Measurements from ENCODE around the gene CPA4. TPM values are rescaled to one million over a fixed set of nuclear protein-coding genes. Genes with fewer than 3 reads are reported as not detected.
"Not testable (repeated sequence)": the region's sequence is repeated elsewhere in the genome, so short reads cannot be mapped to it uniquely, and the experiment has no call there.

CPA4 gene
- total RNA-seq, result not detected
- not detected for polyA plus RNA-seq

- peak within 1 kb of the TSS in 1 of 3 donors; percentile 50 for H3K27ac Mint-ChIP-seq
- no peak within 1 kb of the TSS for H3K4me3 Mint-ChIP-seq
- no peaks in the 10 kb centered on the region for H3K27me3 ChIP-seq (ENCODE audit: control insufficient read depth, insufficient read depth, low read length)
- peaks cover 0 to 5% (median under 1%) of the 10 kb centered on the region in 4 donors for H3K4me1 Mint-ChIP-seq
- H3K36me3 Mint-ChIP-seq, result no peaks in the 10 kb centered on the region
- H3K9me3 ChIP-seq (ENCODE audit: control insufficient read depth in 2 of 2, low read length in 2 of 2), result no peaks in the 10 kb centered on the region
- H3K4me3 ChIP-seq (ENCODE audit: low read depth, low read length), result no peak within 1 kb of the TSS
- DNase-seq (no peak), ATAC-seq (ENCODE audit: low read depth in 2 of 2) (no peak)
- no peak within 1 kb of the TSS for H3K27ac ChIP-seq (ENCODE audit: insufficient read depth, low read length, poor library complexity, severe bottlenecking)
- no peaks in the 10 kb centered on the region for H3K36me3 ChIP-seq (ENCODE audit: control insufficient read depth, insufficient read depth, low read length)
- no peaks in the 10 kb centered on the region for H3K4me1 ChIP-seq (ENCODE audit: control insufficient read depth, insufficient read depth, low read length, poor library complexity, severe bottlenecking)
- peaks cover 0 to 1% (median 0%) of the 10 kb centered on the region in 7 donors for H3K9me3 Mint-ChIP-seq
- no peaks in the 10 kb centered on the region for H3K27me3 Mint-ChIP-seq
Observed at GRCh38 chr7:130292682-130293257, at the start of gene CPA4. Gene CPA4, plus strand, starts transcription at chr7:130293161. Its CDS starts 20 bp downstream, at chr7:130293181.

- peaks cover 48% of the 10 kb centered on the region for H3K27me3 Mint-ChIP-seq
- not testable (repeated sequence) for H3K27me3 ChIP-seq (ENCODE audit: control insufficient read depth, insufficient read depth, low read length); H3K4me3 Mint-ChIP-seq; H3K4me3 ChIP-seq (ENCODE audit: low read depth, low read length); H3K4me1 Mint-ChIP-seq; H3K27ac ChIP-seq (ENCODE audit: insufficient read depth, low read length, poor library complexity, severe bottlenecking); ATAC-seq (ENCODE audit: low read depth in 2 of 2); DNase-seq; H3K36me3 ChIP-seq (ENCODE audit: control insufficient read depth, insufficient read depth, low read length); H3K9me3 ChIP-seq (ENCODE audit: control insufficient read depth in 2 of 2, low read length in 2 of 2); H3K27ac Mint-ChIP-seq; H3K9me3 Mint-ChIP-seq; H3K4me1 ChIP-seq (ENCODE audit: control insufficient read depth, insufficient read depth, low read length, poor library complexity, severe bottlenecking); H3K36me3 Mint-ChIP-seq
Observed at GRCh38 chr7:130243486-130243885, 49.5 kb upstream of the CPA4 start.

- not testable (repeated sequence) for H3K27ac ChIP-seq (ENCODE audit: insufficient read depth, low read length, poor library complexity, severe bottlenecking); H3K4me1 ChIP-seq (ENCODE audit: control insufficient read depth, insufficient read depth, low read length, poor library complexity, severe bottlenecking); DNase-seq; H3K4me1 Mint-ChIP-seq; H3K36me3 ChIP-seq (ENCODE audit: control insufficient read depth, insufficient read depth, low read length); H3K27ac Mint-ChIP-seq; H3K9me3 ChIP-seq (ENCODE audit: control insufficient read depth in 2 of 2, low read length in 2 of 2); ATAC-seq (ENCODE audit: low read depth in 2 of 2); H3K27me3 ChIP-seq (ENCODE audit: control insufficient read depth, insufficient read depth, low read length); H3K36me3 Mint-ChIP-seq; H3K4me3 ChIP-seq (ENCODE audit: low read depth, low read length); H3K9me3 Mint-ChIP-seq; H3K4me3 Mint-ChIP-seq
- peaks cover 34% of the 10 kb centered on the region for H3K27me3 Mint-ChIP-seq
Observed at GRCh38 chr7:130246491-130246890, 46.5 kb upstream of the CPA4 start.

- not testable (repeated sequence) for H3K27ac ChIP-seq (ENCODE audit: insufficient read depth, low read length, poor library complexity, severe bottlenecking); H3K4me3 Mint-ChIP-seq; H3K9me3 ChIP-seq (ENCODE audit: control insufficient read depth in 2 of 2, low read length in 2 of 2); H3K4me1 ChIP-seq (ENCODE audit: control insufficient read depth, insufficient read depth, low read length, poor library complexity, severe bottlenecking); H3K27ac Mint-ChIP-seq; ATAC-seq (ENCODE audit: low read depth in 2 of 2); H3K4me3 ChIP-seq (ENCODE audit: low read depth, low read length); H3K4me1 Mint-ChIP-seq; H3K36me3 Mint-ChIP-seq; H3K36me3 ChIP-seq (ENCODE audit: control insufficient read depth, insufficient read depth, low read length); DNase-seq; H3K27me3 ChIP-seq (ENCODE audit: control insufficient read depth, insufficient read depth, low read length)
- Mint-ChIP-seq H3K27me3 (peaks cover 27% of the 10 kb centered on the region), H3K9me3 (peaks cover 0 to 16% (median 5%) of the 10 kb centered on the region in 7 donors)
Observed at GRCh38 chr7:130248842-130249241, 44.1 kb upstream of the CPA4 start.

- peaks cover 0 to 16% (median 4%) of the 10 kb centered on the region in 7 donors for H3K9me3 Mint-ChIP-seq
- not testable (repeated sequence) for ATAC-seq (ENCODE audit: low read depth in 2 of 2); H3K4me1 Mint-ChIP-seq; H3K27ac ChIP-seq (ENCODE audit: insufficient read depth, low read length, poor library complexity, severe bottlenecking); H3K4me1 ChIP-seq (ENCODE audit: control insufficient read depth, insufficient read depth, low read length, poor library complexity, severe bottlenecking); H3K4me3 ChIP-seq (ENCODE audit: low read depth, low read length); DNase-seq; H3K9me3 ChIP-seq (ENCODE audit: control insufficient read depth in 2 of 2, low read length in 2 of 2); H3K27me3 ChIP-seq (ENCODE audit: control insufficient read depth, insufficient read depth, low read length); H3K4me3 Mint-ChIP-seq; H3K36me3 Mint-ChIP-seq; H3K27ac Mint-ChIP-seq; H3K36me3 ChIP-seq (ENCODE audit: control insufficient read depth, insufficient read depth, low read length)
- peaks cover 20% of the 10 kb centered on the region for H3K27me3 Mint-ChIP-seq
Observed at GRCh38 chr7:130249626-130250025, 43.3 kb upstream of the CPA4 start.

GRCh38 chr7:130254555-130254954 is 38.4 kb upstream of the CPA4 start:
- H3K27me3 Mint-ChIP-seq, result peaks cover 9% of the 10 kb centered on the region

GRCh38 chr7:130256704-130257103 is 36.3 kb upstream of the CPA4 start:
- no peaks in the 10 kb centered on the region for H3K4me1 Mint-ChIP-seq
- Histone ChIP-seq H3K36me3 (ENCODE audit: control insufficient read depth, insufficient read depth, low read length) (no peaks in the 10 kb centered on the region), H3K4me1 (ENCODE audit: control insufficient read depth, insufficient read depth, low read length, poor library complexity, severe bottlenecking) (no peaks in the 10 kb centered on the region), H3K27me3 (ENCODE audit: control insufficient read depth, insufficient read depth, low read length) (peaks cover 4% of the 10 kb centered on the region), H3K9me3 (ENCODE audit: control insufficient read depth in 2 of 2, low read length in 2 of 2) (peaks cover 10 to 30% of the 10 kb centered on the region in 2 experiments), H3K4me3 (ENCODE audit: low read depth, low read length) (no peak overlapping the region), H3K27ac (ENCODE audit: insufficient read depth, low read length, poor library complexity, severe bottlenecking) (no peak overlapping the region)
- no peaks in the 10 kb centered on the region for H3K36me3 Mint-ChIP-seq
- DNase-seq, result no peak
- no peak overlapping the region for H3K27ac Mint-ChIP-seq
- ATAC-seq (ENCODE audit: low read depth in 2 of 2), result no peak
- H3K4me3 Mint-ChIP-seq, result no peak overlapping the region
- H3K27me3 Mint-ChIP-seq, result peaks cover 5% of the 10 kb centered on the region
- peaks cover 0 to 45% (median 0%) of the 10 kb centered on the region in 7 donors for H3K9me3 Mint-ChIP-seq

More at GRCh38 chr7:130254555-130254954, 38.4 kb upstream of the CPA4 start:
- ATAC-seq (ENCODE audit: low read depth in 2 of 2), result no peak
- Histone ChIP-seq H3K36me3 (ENCODE audit: control insufficient read depth, insufficient read depth, low read length) (no peaks in the 10 kb centered on the region), H3K27me3 (ENCODE audit: control insufficient read depth, insufficient read depth, low read length) (peaks cover 4% of the 10 kb centered on the region), H3K4me3 (ENCODE audit: low read depth, low read length) (no peak overlapping the region), H3K27ac (ENCODE audit: insufficient read depth, low read length, poor library complexity, severe bottlenecking) (no peak overlapping the region), H3K4me1 (ENCODE audit: control insufficient read depth, insufficient read depth, low read length, poor library complexity, severe bottlenecking) (no peaks in the 10 kb centered on the region), H3K9me3 (ENCODE audit: control insufficient read depth in 2 of 2, low read length in 2 of 2) (peaks cover 10 to 26% of the 10 kb centered on the region in 2 experiments)
- H3K4me3 Mint-ChIP-seq, result no peak overlapping the region
- H3K27ac Mint-ChIP-seq, result no peak overlapping the region
- H3K9me3 Mint-ChIP-seq, result peaks cover 0 to 31% (median 2%) of the 10 kb centered on the region in 7 donors
- no peaks in the 10 kb centered on the region for H3K4me1 Mint-ChIP-seq
- no peaks in the 10 kb centered on the region for H3K36me3 Mint-ChIP-seq
- DNase-seq, result no peak

- peaks cover 10 to 30% of the 10 kb centered on the region in 2 experiments for H3K9me3 ChIP-seq (ENCODE audit: control insufficient read depth in 2 of 2, low read length in 2 of 2)
- Mint-ChIP-seq H3K9me3 (peaks cover 0 to 41% (median 0%) of the 10 kb centered on the region in 7 donors), H3K4me3 (no peak overlapping the region), H3K27me3 (no peaks in the 10 kb centered on the region), H3K4me1 (no peaks in the 10 kb centered on the region), H3K36me3 (no peaks in the 10 kb centered on the region), H3K27ac (no peak overlapping the region)
- H3K27me3 ChIP-seq (ENCODE audit: control insufficient read depth, insufficient read depth, low read length), result peaks cover 6% of the 10 kb centered on the region
- no peak overlapping the region for H3K27ac ChIP-seq (ENCODE audit: insufficient read depth, low read length, poor library complexity, severe bottlenecking)
- no peaks in the 10 kb centered on the region for H3K36me3 ChIP-seq (ENCODE audit: control insufficient read depth, insufficient read depth, low read length)
- ATAC-seq (ENCODE audit: low read depth in 2 of 2), result no peak
- no peak for DNase-seq
- H3K4me3 ChIP-seq (ENCODE audit: low read depth, low read length), result no peak overlapping the region
- no peaks in the 10 kb centered on the region for H3K4me1 ChIP-seq (ENCODE audit: control insufficient read depth, insufficient read depth, low read length, poor library complexity, severe bottlenecking)
Observed at GRCh38 chr7:130258494-130259078, 34.4 kb upstream of the CPA4 start.
